ENCODE results near the gene RNF14. TPM values are rescaled to one million over a fixed set of nuclear protein-coding genes. Genes with fewer than 3 reads are reported as not detected.
"Not testable (repeated sequence)": the region's sequence is repeated elsewhere in the genome, so short reads cannot be mapped to it uniquely, and the experiment has no call there.

RNF14 gene
- total and polyA plus RNA-seq, 4 donors = 22.9 to 50.6 (median 32.5) TPM

GRCh38 chr5:141919218-141920119, 49.4 kb upstream of the RNF14 start:
- DNase-seq (ENCODE audit: low spot score) = no peak
- no peaks in the 10 kb centered on the region for H3K9me3 ChIP-seq (ENCODE audit: control insufficient read depth in 4 of 4, low read length in 3 of 4)
- no peaks in the 10 kb centered on the region for H3K27me3 ChIP-seq (ENCODE audit: control insufficient read depth in 4 of 4, insufficient read depth in 4 of 4, low read length in 3 of 4)
- peaks cover 6 to 26% (median 11%) of the 10 kb centered on the region in 4 donors for H3K4me1 ChIP-seq (ENCODE audit: control insufficient read depth in 4 of 4, insufficient read depth in 4 of 4, low read length in 3 of 4)
- WGBS = 56% methylated on average over 8 of the region's 8 CpGs
- H3K36me3 ChIP-seq (ENCODE audit: control insufficient read depth in 4 of 4, insufficient read depth in 3 of 4, low read depth in 1 of 4, low read length in 3 of 4) = no peaks in the 10 kb centered on the region
- H3K9ac ChIP-seq (ENCODE audit: low read depth in 1 of 2, low read length in 2 of 2) = no peak overlapping the region
- TF ChIP-seq YY1 (IDR thresholded peaks at IDR 0.05) (no peak), HNF4A (conservative IDR thresholded peaks at IDR 0.05) (peak; percentile 43 to 87), ATF3 (IDR thresholded peaks at IDR 0.05) (peak; percentile 70), SP1 (IDR thresholded peaks at IDR 0.05) (peak; percentile 76), CTCF (IDR thresholded peaks at IDR 0.05; ENCODE audit: low read depth, low read length, missing input control) (no peak), JUND (IDR thresholded peaks at IDR 0.05) (peak; percentile 63 to 96), HNF4G (IDR thresholded peaks at IDR 0.05) (peak; percentile 47), MAX (IDR thresholded peaks at IDR 0.05) (peak; percentile 16), RXRA (IDR thresholded peaks at IDR 0.05) (peak; percentile 94 to 99)
- peak overlapping the region in 1 of 2 donors; percentile 9 for H3K27ac ChIP-seq (ENCODE audit: low read depth in 1 of 2, low read length in 2 of 2)
- no peak overlapping the region for H3K4me3 ChIP-seq (ENCODE audit: low read depth in 1 of 3, low read length in 3 of 3)

- Histone ChIP-seq H3K4me1 (ENCODE audit: control insufficient read depth in 4 of 4, insufficient read depth in 4 of 4, low read length in 3 of 4) (peaks cover 8 to 25% (median 11%) of the 10 kb centered on the region in 4 donors), H3K9me3 (ENCODE audit: control insufficient read depth in 4 of 4, low read length in 3 of 4) (no peaks in the 10 kb centered on the region), H3K9ac (ENCODE audit: low read depth in 1 of 2, low read length in 2 of 2) (no peak overlapping the region), H3K27ac (ENCODE audit: low read depth in 1 of 2, low read length in 2 of 2) (no peak overlapping the region), H3K36me3 (ENCODE audit: control insufficient read depth in 4 of 4, insufficient read depth in 3 of 4, low read depth in 1 of 4, low read length in 3 of 4) (peaks cover 0 to 3% (median 2%) of the 10 kb centered on the region in 4 donors), H3K27me3 (ENCODE audit: control insufficient read depth in 4 of 4, insufficient read depth in 4 of 4, low read length in 3 of 4) (no peaks in the 10 kb centered on the region), H3K4me3 (ENCODE audit: low read depth in 1 of 3, low read length in 3 of 3) (no peak overlapping the region)
- no peak for TF ChIP-seq EGR1 (IDR thresholded peaks at IDR 0.05; ENCODE audit: low read depth in 2 of 2)
- no peak for TF ChIP-seq MAX (IDR thresholded peaks at IDR 0.05)
- TF ChIP-seq RAD21 (IDR thresholded peaks at IDR 0.05) = no peak
- TF ChIP-seq HNF4A (conservative IDR thresholded peaks at IDR 0.05) = no peak
- DNase-seq (ENCODE audit: low spot score) = no peak
- WGBS = 94% methylated on average over 2 of the region's 2 CpGs
Measured at GRCh38 chr5:141920771-141921170, 48.1 kb upstream of the RNF14 start.

- peak overlapping the region; percentile 59 to 87 (median 81) for H3K4me3 ChIP-seq (ENCODE audit: low read depth in 1 of 3, low read length in 3 of 3)
- peak overlapping the region; percentile 79 to 93 for H3K9ac ChIP-seq (ENCODE audit: low read depth in 1 of 2, low read length in 2 of 2)
- H3K27ac ChIP-seq (ENCODE audit: low read depth in 1 of 2, low read length in 2 of 2) = peak overlapping the region; percentile 79 to 93
- not testable (repeated sequence) for DNase-seq (ENCODE audit: low spot score); H3K27me3 ChIP-seq (ENCODE audit: control insufficient read depth in 4 of 4, insufficient read depth in 4 of 4, low read length in 3 of 4); H3K9me3 ChIP-seq (ENCODE audit: control insufficient read depth in 4 of 4, low read length in 3 of 4)
- peaks cover 8 to 34% (median 16%) of the 10 kb centered on the region in 4 donors for H3K4me1 ChIP-seq (ENCODE audit: control insufficient read depth in 4 of 4, insufficient read depth in 4 of 4, low read length in 3 of 4)
- 56% methylated on average over 28 of the region's 28 CpGs for WGBS
- peaks cover 5 to 20% (median 9%) of the 10 kb centered on the region in 4 donors for H3K36me3 ChIP-seq (ENCODE audit: control insufficient read depth in 4 of 4, insufficient read depth in 3 of 4, low read depth in 1 of 4, low read length in 3 of 4)
Measured at GRCh38 chr5:141922827-141923447, 46.0 kb upstream of the RNF14 start.

Measured in liver (tissue), 9 donors.